SH-SY5Y (cell line): ENCODE data around the gene GCA.

Experiments
- GATA2 ChIP-seq: IDR thresholded peaks from 2 replicates; pipeline ENCODE4 v1.6.1; 2011; ENCODE audit warnings: mild to moderate bottlenecking, low read depth, low read length
- GATA3 ChIP-seq: IDR thresholded peaks from 2 replicates; pipeline ENCODE4 v1.6.1; 2011; ENCODE audit warnings: low read depth, mild to moderate bottlenecking, low read length, moderate library complexity

DNA sequence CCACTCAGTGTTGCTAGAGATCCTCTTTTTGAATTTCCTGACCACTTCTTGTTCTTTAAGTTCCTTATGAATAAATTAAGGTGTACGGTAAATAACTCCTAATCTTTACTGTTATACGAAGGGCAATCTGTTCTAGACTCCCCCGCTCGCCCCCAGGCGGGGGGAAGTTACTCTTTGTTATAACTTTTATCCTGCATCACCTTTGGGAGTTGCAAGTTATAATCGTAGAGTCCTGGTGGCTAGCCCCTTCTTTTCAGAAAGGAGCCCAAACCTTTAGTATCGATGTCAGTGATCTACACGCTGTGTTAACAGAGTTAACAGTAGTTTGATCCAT is 652 bp downstream of the GCA start:
- no peak for TF ChIP-seq GATA2
- no peak for TF ChIP-seq GATA3
